Keratinocyte (primary cell): ENCODE data around the gene KDM4B.

Source experiments
- EZH2 ChIP-seq: IDR thresholded peaks from one replicate; pipeline ENCODE4 v1.6.1; 2012; ENCODE audit warnings: inconsistent platforms, mild to moderate bottlenecking, low read length, moderate library complexity
- TF ChIP-seq, protein P1 (sequence below), 3 experiments: IDR thresholded peaks in 1 of 3; conservative IDR thresholded peaks in 1 of 3; optimal IDR thresholded peaks in 1 of 3; 2 replicates in 2 of 3; 3 replicates in 1 of 3; pipeline versions ENCODE3 to v1.5.1; 2011; ENCODE audit warnings: low read length in 3 of 3, mild to moderate bottlenecking in 3 of 3, moderate library complexity in 2 of 3, control low read depth in 1 of 3, inconsistent platforms in 1 of 3; ENCODE audit not compliant: insufficient read depth in 2 of 3; ENCODE audit errors: extremely low read depth in 1 of 3

DNA sequence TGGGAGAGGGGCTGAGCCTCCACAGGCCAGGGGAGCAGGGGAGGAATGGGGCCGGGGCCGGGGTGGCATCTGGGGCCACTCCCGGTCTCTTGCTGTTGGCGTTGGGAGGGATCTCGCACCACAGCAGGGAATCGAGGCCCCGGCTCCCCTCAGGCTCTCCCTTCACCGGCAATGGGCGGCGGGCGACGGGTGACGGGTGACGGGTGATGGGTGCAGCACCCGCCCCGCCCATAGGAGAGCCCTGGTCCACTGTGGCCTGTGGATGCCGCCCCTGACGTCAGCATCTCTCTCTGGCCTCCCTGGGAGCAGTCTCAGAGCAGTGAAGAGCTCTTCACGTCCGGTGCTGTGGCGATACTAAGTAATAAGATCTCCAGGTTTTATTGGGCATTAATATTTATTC lies 133.6 kb downstream of the KDM4B start:
- TF ChIP-seq, protein P1, sequence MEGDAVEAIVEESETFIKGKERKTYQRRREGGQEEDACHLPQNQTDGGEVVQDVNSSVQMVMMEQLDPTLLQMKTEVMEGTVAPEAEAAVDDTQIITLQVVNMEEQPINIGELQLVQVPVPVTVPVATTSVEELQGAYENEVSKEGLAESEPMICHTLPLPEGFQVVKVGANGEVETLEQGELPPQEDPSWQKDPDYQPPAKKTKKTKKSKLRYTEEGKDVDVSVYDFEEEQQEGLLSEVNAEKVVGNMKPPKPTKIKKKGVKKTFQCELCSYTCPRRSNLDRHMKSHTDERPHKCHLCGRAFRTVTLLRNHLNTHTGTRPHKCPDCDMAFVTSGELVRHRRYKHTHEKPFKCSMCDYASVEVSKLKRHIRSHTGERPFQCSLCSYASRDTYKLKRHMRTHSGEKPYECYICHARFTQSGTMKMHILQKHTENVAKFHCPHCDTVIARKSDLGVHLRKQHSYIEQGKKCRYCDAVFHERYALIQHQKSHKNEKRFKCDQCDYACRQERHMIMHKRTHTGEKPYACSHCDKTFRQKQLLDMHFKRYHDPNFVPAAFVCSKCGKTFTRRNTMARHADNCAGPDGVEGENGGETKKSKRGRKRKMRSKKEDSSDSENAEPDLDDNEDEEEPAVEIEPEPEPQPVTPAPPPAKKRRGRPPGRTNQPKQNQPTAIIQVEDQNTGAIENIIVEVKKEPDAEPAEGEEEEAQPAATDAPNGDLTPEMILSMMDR (optimal IDR thresholded peaks at IDR 0.05 in 1 of 3, IDR thresholded peaks at IDR 0.05 in 1 of 3, conservative IDR thresholded peaks at IDR 0.05 in 1 of 3; ENCODE audit: extremely low read depth in 1 of 3, insufficient read depth in 2 of 3, low read length in 3 of 3) = no peak
- no peak for TF ChIP-seq EZH2
